NB4 (cell line): Measurements from ENCODE around the gene STT3A.
A peak's percentile ranks its signal among the peaks of the same experiment; 100 is the strongest.

Source experiments
- MAX ChIP-seq: IDR thresholded peaks from 2 replicates; pipeline ENCODE4 v1.6.1; 2011; ENCODE audit warnings: low read depth, low read length
- MYC ChIP-seq: IDR thresholded peaks from 2 replicates; pipeline ENCODE4 v1.6.1; 2011; ENCODE audit warnings: low read depth, low read length
- POLR2A ChIP-seq: IDR thresholded peaks from 2 replicates; pipeline ENCODE4 v1.6.1; 2011; ENCODE audit warnings: mild to moderate bottlenecking; ENCODE audit not compliant: insufficient read length; ENCODE audit errors: extremely low read depth
- TF ChIP-seq, protein P1 (sequence below): IDR thresholded peaks from one replicate; pipeline ENCODE4 v1.5.1; 2012; ENCODE audit warnings: low read depth, low read length

- TF ChIP-seq, protein P1, sequence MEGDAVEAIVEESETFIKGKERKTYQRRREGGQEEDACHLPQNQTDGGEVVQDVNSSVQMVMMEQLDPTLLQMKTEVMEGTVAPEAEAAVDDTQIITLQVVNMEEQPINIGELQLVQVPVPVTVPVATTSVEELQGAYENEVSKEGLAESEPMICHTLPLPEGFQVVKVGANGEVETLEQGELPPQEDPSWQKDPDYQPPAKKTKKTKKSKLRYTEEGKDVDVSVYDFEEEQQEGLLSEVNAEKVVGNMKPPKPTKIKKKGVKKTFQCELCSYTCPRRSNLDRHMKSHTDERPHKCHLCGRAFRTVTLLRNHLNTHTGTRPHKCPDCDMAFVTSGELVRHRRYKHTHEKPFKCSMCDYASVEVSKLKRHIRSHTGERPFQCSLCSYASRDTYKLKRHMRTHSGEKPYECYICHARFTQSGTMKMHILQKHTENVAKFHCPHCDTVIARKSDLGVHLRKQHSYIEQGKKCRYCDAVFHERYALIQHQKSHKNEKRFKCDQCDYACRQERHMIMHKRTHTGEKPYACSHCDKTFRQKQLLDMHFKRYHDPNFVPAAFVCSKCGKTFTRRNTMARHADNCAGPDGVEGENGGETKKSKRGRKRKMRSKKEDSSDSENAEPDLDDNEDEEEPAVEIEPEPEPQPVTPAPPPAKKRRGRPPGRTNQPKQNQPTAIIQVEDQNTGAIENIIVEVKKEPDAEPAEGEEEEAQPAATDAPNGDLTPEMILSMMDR = peak; percentile 7
- TF ChIP-seq MAX (no peak), POLR2A (no peak), MYC (no peak)
Measured at GRCh38 chr11:125626288-125626950, 33.8 kb downstream of the STT3A start.
